Pancreas (tissue), 10 donors: ENCODE results near the gene ARL8B. TPM values are rescaled to one million over a fixed set of nuclear protein-coding genes. Genes with fewer than 3 reads are reported as not detected.

Experiments
- ATAC-seq, 4 donors: fragments of 200-7000 bp; cut with Tn5 transposase; one replicate each; pipeline versions ENCODE4 v1.8.0 to v1.9.1; 2020; ENCODE audit warnings: mild to moderate bottlenecking in 4 of 4, moderate library complexity in 4 of 4
- DNase-seq, 6 donors: peaks; one replicate each; pipeline ENCODE4 v3.0.0-alpha.2; 2020
- FAIRE-seq: peaks from 2 replicates; lab custom pipeline; 2012; peaks lifted over from hg19 to GRCh38; lab: Jason Lieb, UNC
- H3K27ac ChIP-seq, 4 donors: fragments of 200-600 bp; sonication (generic); 1 replicate in 3 of 4; 2 replicates in 1 of 4; pipeline versions ENCODE4 v1.5.0 to v1.8.0; 2020
- H3K27me3 ChIP-seq, 4 donors: fragments of 200-600 bp; one replicate each; pipeline ENCODE4 v1.8.0; 2021
- H3K36me3 ChIP-seq, 3 donors: fragments of 200-600 bp; sonication (generic) in 1 of 3; one replicate each; pipeline versions ENCODE4 v1.5.0 to v1.8.0; 2020 to 2021
- H3K4me1 ChIP-seq, 3 donors: fragments of 200-600 bp; one replicate each; pipeline ENCODE4 v1.8.0; 2021
- H3K4me3 ChIP-seq, 4 donors: fragments of 200-600 bp; sonication (generic) in 2 of 4; one replicate each; pipeline versions ENCODE4 v1.5.0 to v1.8.0; 2020 to 2021
- H3K9me3 ChIP-seq, 4 donors: fragments of 200-600 bp; one replicate each; pipeline ENCODE4 v1.8.0; 2021
- CTCF ChIP-seq, 4 donors: fragments of 200-600 bp; sonication (generic) in 3 of 4; IDR thresholded peaks; one replicate each; pipeline versions ENCODE4 v1.5.0 to v1.8.0; 2021; ENCODE audit warnings: antibody characterized with exemption in 4 of 4
- WGBS, 2 donors: extraction: QIAGEN DNeasy Blood & Tissue Kit; methylation state at CpG; one replicate each; pipeline ENCODE4 v1.1.7; 2013; 5-methylcytosine and 5-hydroxymethylcytosine counted together
- intact Hi-C, 3 donors: fragments of 100-400 bp; cut with DNase I; formaldehyde crosslinking; loops; one replicate each; pipeline versions ENCODE4 v1.11.1 to v1.14.2; 2022
- polyA plus RNA-seq, 2 donors: library from polyadenylated mRNA; stranded (reverse); fragments of 200-250 nt; gene quantifications; one replicate each; pipeline ENCODE4 v1.2.3, GENCODE V29; 2013
- total RNA-seq, 6 donors: library from RNA; stranded (reverse); fragmentation: NEBNext Ultra II Directional in 4 of 6; extraction: Animal tissue kit (Norgen Biotek cat#: 25700) in 4 of 6; gene quantifications; one replicate each; pipeline versions ENCODE4 v1.2.1 to v1.2.4, GENCODE V29; 2021 to 2023
- donor health status: healthy with polysubstance abuse.
- donor health status: DM: no; HTN: no; CAD: no; lungs with moderate emphysema.
- donor health status: DM: no; HTN: no; CAD: no.
- donor health status: control.
- donor health status: control.
- donor health status: Bipolar disorder and iron deficiency.
- donor health status: DM: yes; HTN: yes; CAD: no.
- donor health status: DM: no; HTN: no; CAD: no.
- donor health status: DM: no; HTN: no; CAD: no.
- donor health status: DM: yes; HTN: yes; CAD: no.

The ARL8B gene
- total and polyA plus RNA-seq, 8 donors, result 14.6 to 31.9 (median 24.4) TPM

DNA sequence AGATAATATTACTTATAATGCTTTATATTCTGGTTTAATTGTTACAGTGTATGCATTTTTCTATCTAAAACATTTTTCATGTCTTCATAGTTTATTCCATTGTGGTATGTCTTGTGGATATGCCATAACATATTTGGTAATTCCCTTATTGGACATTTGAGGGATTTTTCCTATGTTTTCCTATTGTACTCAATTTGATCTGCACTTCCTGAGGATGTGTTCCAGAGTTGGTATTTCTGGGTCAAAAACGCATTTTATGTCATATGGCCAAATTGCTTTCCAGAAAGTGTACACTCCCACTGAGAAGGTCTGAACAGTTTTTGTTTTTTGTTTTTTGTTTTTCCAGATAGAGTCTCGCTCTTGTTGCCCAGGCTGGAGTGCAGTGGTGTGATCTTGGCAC lies 6.8 kb downstream of the ARL8B start:
- H3K4me3 ChIP-seq, result no peak overlapping the region
- H3K27me3 ChIP-seq, result no peaks in the 10 kb centered on the region
- 74 to 87% methylated on average over 2 of the region's 2 CpGs for WGBS, 2 donors
- intact Hi-C loops, result loop anchor here in 1 of 3 donors (10.0 kb wide), 1 partner anchor 56 kb away; the partner anchor contains the start of gene EDEM1
- ATAC-seq, result no peak
- no peak overlapping the region for H3K27ac ChIP-seq
- TF ChIP-seq CTCF (IDR thresholded peaks at IDR 0.05), result no peak
- DNase-seq, result no peak
- H3K9me3 ChIP-seq, result no peaks in the 10 kb centered on the region
- no peak for FAIRE-seq
- H3K4me1 ChIP-seq, result peaks cover 0 to 24% (median 18%) of the 10 kb centered on the region in 3 donors
- no peaks in the 10 kb centered on the region for H3K36me3 ChIP-seq

DNA sequence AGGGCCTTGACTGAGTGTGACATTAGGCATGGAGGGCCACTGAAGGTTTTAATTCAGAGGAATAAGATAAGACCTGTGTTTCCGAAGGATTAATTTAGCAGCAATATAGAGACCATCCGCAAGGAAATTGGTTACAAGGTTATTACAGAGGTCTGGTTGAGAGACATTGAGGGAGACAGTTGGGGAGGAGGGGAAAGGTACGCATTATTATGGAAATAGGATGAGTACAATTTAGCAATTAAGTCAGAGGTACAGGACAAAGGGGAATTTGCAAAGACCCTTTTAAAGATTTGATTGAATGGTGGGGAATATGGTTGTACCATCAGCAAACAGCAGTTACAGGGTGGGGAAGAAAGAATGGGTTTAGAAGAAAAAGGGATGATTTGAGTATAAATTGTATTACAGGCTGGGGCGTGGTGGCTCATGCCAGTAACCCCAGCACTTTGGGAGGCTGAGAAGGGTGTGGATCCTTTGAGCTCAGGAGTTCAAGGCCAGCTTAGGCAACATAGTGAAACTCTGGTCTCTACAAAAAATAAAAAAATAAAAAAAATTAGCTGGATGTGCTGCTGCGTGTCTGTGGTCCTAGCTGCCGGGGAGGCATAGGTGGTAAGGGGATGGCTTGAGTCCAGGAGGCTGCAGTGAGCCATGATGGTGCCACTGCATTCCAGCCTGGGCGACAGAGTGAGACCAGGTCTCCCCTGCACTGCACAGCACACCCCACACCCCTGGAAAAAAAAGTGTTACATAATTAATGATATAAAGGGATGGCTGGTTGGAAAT lies 11.3 kb downstream of the ARL8B start:
- H3K4me1 ChIP-seq, result peaks cover 3 to 26% (median 13%) of the 10 kb centered on the region in 3 donors
- FAIRE-seq (no peak), DNase-seq (no peak), ATAC-seq (peak in 2 of 4 donors; percentile 38 to 50)
- no peak overlapping the region for H3K27ac ChIP-seq
- H3K27me3 ChIP-seq, result no peaks in the 10 kb centered on the region
- intact Hi-C loops, result no loop called here
- TF ChIP-seq CTCF (IDR thresholded peaks at IDR 0.05), result no peak
- H3K9me3 ChIP-seq, result no peaks in the 10 kb centered on the region
- 77 to 83% methylated on average over 7 of the region's 7 CpGs for WGBS, 2 donors
- H3K36me3 ChIP-seq, result no peaks in the 10 kb centered on the region
- H3K4me3 ChIP-seq, result no peak overlapping the region

DNA sequence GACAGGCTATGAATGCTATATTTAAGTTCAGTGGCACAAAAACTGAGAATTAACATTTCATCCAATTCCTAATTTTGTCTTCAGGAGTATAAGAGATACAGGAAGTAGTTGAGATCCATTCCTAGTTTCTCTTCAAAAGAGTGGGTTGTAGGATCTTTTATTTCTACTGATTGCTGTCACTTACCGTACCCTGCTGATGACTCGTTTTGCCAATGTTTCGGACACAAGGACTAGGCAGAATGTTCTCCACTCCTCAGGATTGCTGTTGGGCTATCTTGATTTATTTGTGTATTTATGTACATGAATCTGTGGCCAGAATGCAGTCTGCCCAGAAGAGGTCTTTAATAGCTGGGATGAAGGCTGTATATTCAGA lies 11.9 kb downstream of the ARL8B start:
- H3K4me1 ChIP-seq, result peaks cover 6 to 32% (median 19%) of the 10 kb centered on the region in 3 donors

GRCh38 chr3:5134499-5134898 lies 12.4 kb downstream of the ARL8B start:
- ATAC-seq, result no peak
- no peak overlapping the region for H3K4me3 ChIP-seq
- FAIRE-seq, result no peak
- WGBS, 2 donors, result 71 to 72% methylated on average over 3 of the region's 3 CpGs
- no peaks in the 10 kb centered on the region for H3K27me3 ChIP-seq
- H3K4me1 ChIP-seq, result peaks cover 6 to 37% (median 22%) of the 10 kb centered on the region in 3 donors
- no peaks in the 10 kb centered on the region for H3K9me3 ChIP-seq
- no peaks in the 10 kb centered on the region for H3K36me3 ChIP-seq
- no peak overlapping the region for H3K27ac ChIP-seq
- intact Hi-C loops, result no loop called here
- DNase-seq, result no peak
- TF ChIP-seq CTCF (IDR thresholded peaks at IDR 0.05), result no peak

More for the DNA sequence above, 11.9 kb downstream of the ARL8B start:
- Histone ChIP-seq H3K9me3 (no peaks in the 10 kb centered on the region), H3K27ac (no peak overlapping the region), H3K27me3 (no peaks in the 10 kb centered on the region), H3K4me3 (no peak overlapping the region), H3K36me3 (no peaks in the 10 kb centered on the region)
- no peak for TF ChIP-seq CTCF (IDR thresholded peaks at IDR 0.05)
- intact Hi-C loops, result no loop called here
- DNase-seq, result no peak
- WGBS, 2 donors, result 70 to 74% methylated on average over 3 of the region's 3 CpGs
- no peak for FAIRE-seq
- ATAC-seq, result no peak
